ENCODE results near the gene CNOT6L. TPM values are rescaled to one million over a fixed set of nuclear protein-coding genes. Genes with fewer than 3 reads are reported as not detected.
"Not testable (repeated sequence)": the region's sequence is repeated elsewhere in the genome, so short reads cannot be mapped to it uniquely, and the experiment has no call there.

The CNOT6L gene
- total RNA-seq, 1 donor from 2014 or later: 8.6 TPM

DNA sequence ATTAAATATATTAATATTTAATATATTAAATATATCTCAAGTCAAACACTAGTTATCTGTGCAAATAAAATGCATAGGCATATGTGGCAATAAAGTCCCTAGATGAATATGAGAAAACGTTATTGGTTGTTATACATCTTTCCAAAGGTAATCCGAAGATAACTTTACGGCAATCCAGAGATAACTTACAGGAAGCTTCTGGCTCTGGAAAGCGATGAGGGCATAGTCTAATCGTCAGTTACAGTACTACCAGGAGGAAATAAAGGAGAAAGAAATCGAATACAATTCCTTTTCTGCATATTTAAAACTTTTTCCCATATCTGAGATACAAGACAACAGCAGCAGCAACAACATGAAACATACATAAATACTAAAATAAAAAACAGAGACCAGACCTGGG is 35.3 kb downstream of the CNOT6L start:
- DNase-seq (ENCODE audit: low read depth): no peak
- TF ChIP-seq, protein P1, sequence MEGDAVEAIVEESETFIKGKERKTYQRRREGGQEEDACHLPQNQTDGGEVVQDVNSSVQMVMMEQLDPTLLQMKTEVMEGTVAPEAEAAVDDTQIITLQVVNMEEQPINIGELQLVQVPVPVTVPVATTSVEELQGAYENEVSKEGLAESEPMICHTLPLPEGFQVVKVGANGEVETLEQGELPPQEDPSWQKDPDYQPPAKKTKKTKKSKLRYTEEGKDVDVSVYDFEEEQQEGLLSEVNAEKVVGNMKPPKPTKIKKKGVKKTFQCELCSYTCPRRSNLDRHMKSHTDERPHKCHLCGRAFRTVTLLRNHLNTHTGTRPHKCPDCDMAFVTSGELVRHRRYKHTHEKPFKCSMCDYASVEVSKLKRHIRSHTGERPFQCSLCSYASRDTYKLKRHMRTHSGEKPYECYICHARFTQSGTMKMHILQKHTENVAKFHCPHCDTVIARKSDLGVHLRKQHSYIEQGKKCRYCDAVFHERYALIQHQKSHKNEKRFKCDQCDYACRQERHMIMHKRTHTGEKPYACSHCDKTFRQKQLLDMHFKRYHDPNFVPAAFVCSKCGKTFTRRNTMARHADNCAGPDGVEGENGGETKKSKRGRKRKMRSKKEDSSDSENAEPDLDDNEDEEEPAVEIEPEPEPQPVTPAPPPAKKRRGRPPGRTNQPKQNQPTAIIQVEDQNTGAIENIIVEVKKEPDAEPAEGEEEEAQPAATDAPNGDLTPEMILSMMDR (conservative IDR thresholded peaks at IDR 0.05; ENCODE audit: low read depth, low read length): no peak
- H3K4me3 ChIP-seq (ENCODE audit: low read depth, low read length): no peak overlapping the region

DNA sequence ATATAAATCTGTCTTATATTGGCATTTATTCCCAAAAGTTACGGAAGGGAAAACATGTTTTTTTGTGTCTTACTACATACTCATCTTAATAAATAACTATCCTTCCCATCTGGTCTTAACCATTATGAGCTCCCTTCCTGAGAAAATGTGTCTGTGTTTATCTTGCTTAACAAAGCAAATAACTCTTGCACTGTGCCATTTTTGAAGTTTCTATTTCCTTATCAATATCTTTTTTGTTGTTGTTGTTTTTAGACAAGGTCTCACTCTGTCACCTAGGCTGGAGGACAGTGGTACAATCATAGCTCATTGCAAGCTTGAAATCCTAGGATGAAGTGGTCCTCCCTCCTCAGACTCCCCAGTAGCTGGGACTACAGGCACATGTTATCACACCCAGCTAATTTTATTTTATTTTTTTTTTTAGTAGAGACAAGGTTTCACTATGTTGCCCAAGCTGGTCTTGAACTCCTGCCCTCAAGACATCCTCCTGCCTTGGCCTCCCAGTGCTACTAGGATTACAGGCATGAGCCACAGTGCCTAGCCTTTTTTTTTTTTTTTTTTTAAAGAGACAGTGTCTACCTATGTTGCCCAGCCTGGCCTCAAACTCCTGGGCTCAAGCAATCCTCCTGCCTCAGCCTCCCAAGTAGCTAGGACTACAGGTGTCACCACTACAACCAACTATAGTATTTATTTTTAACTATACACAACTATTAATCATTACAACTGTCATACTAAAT is 36.9 kb downstream of the CNOT6L start:
- DNase-seq (ENCODE audit: low read depth): no peak
- no peak overlapping the region for H3K4me3 ChIP-seq (ENCODE audit: low read depth, low read length)
- TF ChIP-seq, protein P1 (conservative IDR thresholded peaks at IDR 0.05; ENCODE audit: low read depth, low read length): no peak

DNA sequence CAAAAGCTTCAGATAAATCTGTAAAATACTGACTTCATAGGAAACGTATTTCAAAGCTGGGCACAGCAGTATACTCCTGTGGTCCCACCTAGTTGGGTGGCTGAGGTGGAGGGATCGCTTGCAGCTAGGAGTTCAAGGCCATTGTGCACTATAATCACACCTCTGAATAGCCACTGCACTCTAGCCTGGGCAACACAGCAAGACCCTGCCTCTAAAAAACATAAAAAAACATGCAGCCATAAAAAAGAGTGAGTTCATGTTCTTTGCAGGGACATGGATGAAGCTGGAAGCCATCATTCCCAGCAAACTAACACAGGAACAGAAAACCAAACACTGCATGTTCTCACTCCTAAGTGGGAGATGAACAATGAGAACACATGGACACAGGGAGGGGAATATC is 38.4 kb downstream of the CNOT6L start:
- not testable (repeated sequence) for H3K4me3 ChIP-seq (ENCODE audit: low read depth, low read length); DNase-seq (ENCODE audit: low read depth)

DNA sequence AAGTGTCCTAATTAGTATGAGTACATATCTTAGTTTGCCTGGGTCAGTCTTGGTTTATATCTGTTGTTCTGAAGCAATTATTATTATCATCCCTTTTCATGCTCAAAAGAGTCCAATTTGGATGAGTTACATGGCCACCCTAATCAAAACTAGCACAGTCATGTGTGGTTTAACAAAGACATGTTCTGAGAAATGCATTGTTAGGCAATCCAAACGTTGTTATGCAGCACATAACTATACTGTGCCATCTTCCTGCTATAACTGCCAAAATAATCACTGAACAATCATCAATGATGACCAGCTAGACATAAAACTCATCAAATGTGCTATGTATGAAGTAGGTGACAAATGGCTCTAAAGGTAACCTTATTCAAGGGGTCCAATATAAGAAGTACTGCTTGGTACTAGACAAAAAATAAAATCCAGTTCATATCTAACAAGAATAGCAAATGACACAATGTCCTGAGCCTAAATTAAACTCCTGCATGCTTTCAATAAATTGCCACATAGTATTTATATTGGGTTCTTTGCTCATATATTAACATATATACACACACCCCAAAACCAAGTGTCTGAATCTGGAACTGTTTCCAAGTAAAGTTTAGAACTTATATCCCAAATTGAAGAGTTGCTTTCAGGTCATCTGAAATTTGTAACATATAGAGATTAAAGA is 41.9 kb downstream of the CNOT6L start:
- H3K4me3 ChIP-seq (ENCODE audit: low read depth, low read length): no peak overlapping the region
- DNase-seq (ENCODE audit: low read depth): no peak
- TF ChIP-seq, protein P1 (conservative IDR thresholded peaks at IDR 0.05; ENCODE audit: low read depth, low read length): no peak

DNA sequence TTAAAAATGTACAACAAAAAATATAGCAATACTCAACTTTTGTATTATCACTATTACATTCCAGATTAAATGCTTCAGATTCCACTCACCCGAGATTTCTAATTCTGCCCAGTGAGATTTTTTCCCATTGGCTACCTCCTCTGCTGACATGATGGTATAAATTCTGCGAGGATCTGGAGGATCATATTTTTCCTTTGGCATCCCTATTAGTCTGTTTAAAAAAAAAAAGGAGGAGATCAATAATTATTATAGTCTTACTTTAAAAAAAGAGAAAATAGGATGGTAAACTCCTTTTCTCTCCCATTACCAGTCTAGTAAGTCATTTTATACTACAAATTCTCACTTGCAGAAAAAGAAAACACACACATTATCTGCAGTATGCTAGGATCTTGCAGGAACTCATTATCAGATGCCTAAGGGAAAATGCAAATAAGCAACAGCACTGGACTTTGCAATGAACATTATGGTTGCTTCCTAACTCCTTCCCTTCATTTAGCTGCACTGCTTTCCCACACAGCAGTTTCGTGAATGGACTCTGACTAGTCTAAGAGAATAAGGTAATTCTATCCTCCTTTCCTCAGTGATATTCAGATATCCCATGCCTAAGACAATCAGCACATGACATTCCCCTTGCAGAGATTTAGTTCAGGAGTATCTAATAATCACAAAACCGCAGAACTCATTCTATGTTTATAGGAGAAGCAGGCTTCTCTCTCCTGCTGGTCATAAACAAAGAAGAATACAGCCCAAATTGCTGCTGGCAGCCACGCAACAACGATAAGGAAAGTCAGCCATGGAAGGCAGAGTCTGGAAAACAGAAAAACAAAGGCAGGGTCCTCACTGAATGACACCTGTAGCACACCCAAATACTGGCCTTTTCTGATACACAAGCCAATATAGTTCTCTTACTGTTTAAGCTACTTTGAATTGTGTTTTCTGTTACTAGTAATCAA is 42.7 kb downstream of the CNOT6L start:
- H3K4me3 ChIP-seq (ENCODE audit: low read depth, low read length): no peak overlapping the region
- DNase-seq (ENCODE audit: low read depth): no peak
- TF ChIP-seq, protein P1 (conservative IDR thresholded peaks at IDR 0.05; ENCODE audit: low read depth, low read length): no peak

DNA sequence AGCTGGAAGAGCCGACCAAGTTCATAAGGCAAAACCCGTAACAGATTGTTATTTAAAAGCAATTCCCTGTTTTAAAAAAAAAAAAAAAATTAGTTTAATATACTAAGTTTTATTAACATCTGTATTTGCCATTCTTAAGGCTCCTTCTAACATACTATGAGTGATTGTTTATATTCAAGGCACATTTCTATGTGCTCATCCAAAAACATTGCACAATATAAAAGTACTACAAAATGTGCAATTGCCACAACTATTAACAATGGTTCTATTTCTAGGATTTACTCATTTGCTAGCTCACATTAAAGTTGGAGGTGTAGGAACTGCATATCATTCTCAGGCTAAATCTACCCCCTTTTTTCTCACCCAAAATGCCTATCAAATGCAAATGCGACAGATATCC is 46.1 kb downstream of the CNOT6L start:
- DNase-seq (ENCODE audit: low read depth): no peak

More for the DNA sequence above, 46.1 kb downstream of the CNOT6L start:
- no peak overlapping the region for H3K4me3 ChIP-seq (ENCODE audit: low read depth, low read length)
- TF ChIP-seq, protein P1 (conservative IDR thresholded peaks at IDR 0.05; ENCODE audit: low read depth, low read length): no peak

All from epithelial cell of proximal tubule (primary cell).